Fibroblast of lung (primary cell): Measurements from ENCODE around the gene AK8. TPM values are rescaled to one million over a fixed set of nuclear protein-coding genes. Genes with fewer than 3 reads are reported as not detected.

Source experiments
- DNase-seq, 2 donors: peaks; one replicate each; pipeline versions ENCODE4 v3.0.0 to v3.0.0-alpha.2; 2010; ENCODE audit warnings: low read depth in 2 of 2
- H2AFZ ChIP-seq: 2 replicates; pipeline ENCODE4 v1.5.1; 2012; ENCODE audit warnings: low read length, control low read depth, inconsistent platforms
- H3K27ac ChIP-seq: 2 replicates; pipeline ENCODE4 v1.5.1; 2011; ENCODE audit warnings: low read length, control low read depth; ENCODE audit not compliant: insufficient read depth
- H3K27me3 ChIP-seq: 2 replicates; pipeline ENCODE4 v1.5.1; 2011; ENCODE audit warnings: mild to moderate bottlenecking, low read length; ENCODE audit not compliant: control insufficient read depth, insufficient read depth
- H3K36me3 ChIP-seq: 2 replicates; pipeline ENCODE4 v1.5.1; 2011; ENCODE audit warnings: low read length; ENCODE audit not compliant: control insufficient read depth, insufficient read depth
- H3K4me1 ChIP-seq: 2 replicates; pipeline ENCODE4 v1.5.1; 2011; ENCODE audit warnings: low read length; ENCODE audit not compliant: control insufficient read depth, insufficient read depth; ENCODE audit errors: extremely low read depth
- H3K4me2 ChIP-seq: 2 replicates; pipeline ENCODE4 v1.5.1; 2011; ENCODE audit warnings: low read length, control low read depth; ENCODE audit not compliant: insufficient read depth; ENCODE audit errors: extremely low read depth
- H3K4me3 ChIP-seq, 4 experiments: fragments of 200-600 bp in 1 of 4; sonication (generic) in 1 of 4; replicated peaks in 1 of 4; 2 replicates each; pipeline ENCODE4 v1.5.1; 2011 to 2016; ENCODE audit warnings: low read length in 4 of 4, low read depth in 3 of 4, mild to moderate bottlenecking in 3 of 4, control low read depth in 2 of 4, inconsistent platforms in 1 of 4, mixed read lengths in 1 of 4; ENCODE audit not compliant: insufficient read depth in 1 of 4; ENCODE audit errors: control extremely low read depth in 1 of 4
- H3K79me2 ChIP-seq: 2 replicates; pipeline ENCODE4 v1.5.1; 2012; ENCODE audit warnings: mild to moderate bottlenecking, low read length, inconsistent platforms; ENCODE audit not compliant: control insufficient read depth, insufficient read depth
- H3K9ac ChIP-seq: 2 replicates; pipeline ENCODE4 v1.5.1; 2011; ENCODE audit warnings: mild to moderate bottlenecking, low read length, control low read depth; ENCODE audit not compliant: insufficient read depth
- H3K9me3 ChIP-seq: 2 replicates; pipeline ENCODE4 v1.5.1; 2012; ENCODE audit warnings: low read depth, low read length; ENCODE audit not compliant: control insufficient read depth, insufficient read depth
- H4K20me1 ChIP-seq: 2 replicates; pipeline ENCODE4 v1.5.1; 2011; ENCODE audit warnings: low read length; ENCODE audit not compliant: control insufficient read depth, insufficient read depth; ENCODE audit errors: extremely low read depth
- CTCF ChIP-seq, 2 donors: IDR thresholded peaks in 1 of 2; conservative IDR thresholded peaks in 1 of 2; 1 replicate in 1 of 2; 2 replicates in 1 of 2; pipeline ENCODE4 v1.5.1; 2011 to 2012; ENCODE audit warnings: low read length in 2 of 2, control low read depth in 1 of 2, inconsistent platforms in 1 of 2, low read depth in 1 of 2, mild to moderate bottlenecking in 1 of 2
- EZH2 ChIP-seq: IDR thresholded peaks from 2 replicates; pipeline ENCODE4 v1.5.1; 2012; ENCODE audit warnings: low read length, control low read depth, mild to moderate bottlenecking; ENCODE audit errors: missing control alignments
- polyA plus RNA-seq, 2 donors: library from polyadenylated mRNA; depleted of rRNA in 1 of 2; stranded (reverse) in 1 of 2; unstranded in 1 of 2; fragments of >200 nt; gene quantifications; 2 replicates each; pipeline ENCODE4 v1.2.1, GENCODE V29; 2011 to 2012; ENCODE audit warnings: missing spikeins in 1 of 2
- total RNA-seq: library from RNA; depleted of rRNA; stranded (reverse); fragments of >200 nt; gene quantifications from 2 replicates; pipeline ENCODE4 v1.2.1, GENCODE V29; 2014

AK8 gene
- total and polyA plus RNA-seq, 2 donors (not counting 1 experiment from before 2014, with no cell fraction given): 0.17 to 0.50 TPM

DNA sequence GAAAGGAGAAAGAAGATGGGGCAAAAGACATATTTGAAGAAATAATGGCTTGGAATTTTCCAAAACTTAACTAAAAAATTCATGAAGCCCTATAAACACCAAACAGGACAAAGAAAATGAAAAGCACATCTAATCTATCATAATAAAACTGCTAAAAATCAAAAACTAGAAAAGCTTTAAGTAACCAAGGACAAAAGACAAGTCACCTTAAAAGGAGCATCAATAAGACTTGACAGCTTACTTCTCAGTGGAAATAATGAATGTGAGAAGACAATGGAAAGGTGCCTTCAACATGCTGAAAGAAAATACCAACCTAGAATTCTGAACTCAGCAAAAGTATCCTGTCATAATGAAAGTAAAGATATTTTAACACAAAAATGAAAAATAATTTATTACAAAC is 180.9 kb downstream of the AK8 start:
- DNase-seq: no peak
- Histone ChIP-seq H3K36me3 (no peaks in the 10 kb centered on the region), H3K9me3 (no peaks in the 10 kb centered on the region), H3K27me3 (no peaks in the 10 kb centered on the region), H4K20me1 (no peaks in the 10 kb centered on the region), H3K4me3 (no peak overlapping the region), H3K9ac (no peak overlapping the region), H3K79me2 (no peaks in the 10 kb centered on the region), H3K27ac (no peak overlapping the region), H2AFZ (no peak overlapping the region), H3K4me1 (no peaks in the 10 kb centered on the region), H3K4me2 (no peak overlapping the region)
- TF ChIP-seq EZH2 (no peak), CTCF (conservative IDR thresholded peaks at IDR 0.05 in 1 of 2, IDR thresholded peaks at IDR 0.05 in 1 of 2; ENCODE audit: low read depth in 1 of 2, low read length in 2 of 2) (no peak)

- Histone ChIP-seq H4K20me1 (no peaks in the 10 kb centered on the region), H3K79me2 (no peaks in the 10 kb centered on the region), H3K4me1 (no peaks in the 10 kb centered on the region), H2AFZ (no peak overlapping the region), H3K36me3 (no peaks in the 10 kb centered on the region), H3K4me3 (no peak overlapping the region), H3K27ac (no peak overlapping the region), H3K9ac (no peak overlapping the region), H3K27me3 (no peaks in the 10 kb centered on the region), H3K9me3 (no peaks in the 10 kb centered on the region), H3K4me2 (no peak overlapping the region)
- TF ChIP-seq CTCF (conservative IDR thresholded peaks at IDR 0.05 in 1 of 2, IDR thresholded peaks at IDR 0.05 in 1 of 2; ENCODE audit: low read depth in 1 of 2, low read length in 2 of 2) (no peak), EZH2 (no peak)
- peak in 1 of 2 donors; percentile 24 for DNase-seq
These were observed 183.9 kb downstream of the AK8 start for GRCh38 chr9:132694144-132694543.

DNA sequence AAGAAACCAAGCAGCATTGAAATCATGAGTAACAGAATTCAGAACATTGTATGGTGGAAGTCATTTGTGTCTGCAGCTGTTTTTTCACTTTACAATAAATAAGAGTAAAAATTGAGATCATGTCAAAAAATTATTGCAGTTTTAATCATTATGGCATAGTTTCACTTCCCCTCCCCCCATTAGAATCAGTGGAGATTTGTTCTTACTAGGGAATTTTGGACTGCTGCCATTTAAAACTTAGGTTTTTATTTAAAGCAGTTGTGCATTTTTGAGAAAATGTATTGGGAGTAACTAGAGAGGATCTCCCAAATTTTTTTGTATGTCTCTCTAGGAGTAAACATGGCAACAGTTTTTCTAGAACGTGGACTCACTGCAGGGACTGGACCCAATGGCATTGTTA is 187.4 kb downstream of the AK8 start:
- Histone ChIP-seq H3K27me3 (no peaks in the 10 kb centered on the region), H3K36me3 (peaks cover 4% of the 10 kb centered on the region), H3K4me2 (no peak overlapping the region), H4K20me1 (no peaks in the 10 kb centered on the region), H3K9ac (no peak overlapping the region), H3K79me2 (no peaks in the 10 kb centered on the region), H3K4me1 (no peaks in the 10 kb centered on the region), H3K9me3 (no peaks in the 10 kb centered on the region), H3K4me3 (no peak overlapping the region), H3K27ac (no peak overlapping the region), H2AFZ (no peak overlapping the region)
- no peak for TF ChIP-seq EZH2
- no peak for TF ChIP-seq CTCF (conservative IDR thresholded peaks at IDR 0.05 in 1 of 2, IDR thresholded peaks at IDR 0.05 in 1 of 2; ENCODE audit: low read depth in 1 of 2, low read length in 2 of 2)
- no peak for DNase-seq
